Activated CD4-positive, alpha-beta memory T cell treated with anti-CD3 and anti-CD28 coated beads, Interleukin-2, amount 10 ng/mL, durations not matched to agents 7 days and 5 days (primary cell): ENCODE results near the gene ZNF616. TPM values are rescaled to one million over a fixed set of nuclear protein-coding genes. Genes with fewer than 3 reads are reported as not detected.
A peak's percentile ranks its signal among the peaks of the same experiment; 100 is the strongest.

Source experiments
- CTCF ChIA-PET: fragments of 350-600 bp; sonication (Branson Sonifier 250); formaldehyde crosslinking; loops from one replicate; lab custom pipeline; 2021; ENCODE audit warnings: antibody characterized with exemption, inconsistent platforms; lab: Charles Lee
- POLR2A ChIA-PET: fragments of 350-600 bp; sonication (Branson Sonifier 250); formaldehyde crosslinking; loops from one replicate; lab custom pipeline; 2021; ENCODE audit warnings: antibody characterized with exemption; lab: Charles Lee
- DNase-seq: peaks from one replicate; pipeline ENCODE4 v3.0.0-alpha.2; 2020
- H3K27ac Mint-ChIP-seq: one replicate; pipeline ENCODE4 v1.8.0; 2021; ENCODE audit warnings: mild to moderate bottlenecking, mixed read lengths
- H3K27me3 Mint-ChIP-seq: one replicate; pipeline ENCODE4 v1.8.0; 2021; ENCODE audit warnings: mixed read lengths
- H3K36me3 Mint-ChIP-seq: one replicate; pipeline ENCODE4 v1.8.0; 2021; ENCODE audit warnings: low read depth, mixed read lengths
- H3K4me1 Mint-ChIP-seq: one replicate; pipeline ENCODE4 v1.8.0; 2021; ENCODE audit warnings: mixed read lengths
- H3K4me3 Mint-ChIP-seq: one replicate; pipeline ENCODE4 v1.8.0; 2021; ENCODE audit warnings: mild to moderate bottlenecking, mixed read lengths
- H3K9me3 Mint-ChIP-seq: one replicate; pipeline ENCODE4 v1.8.0; 2021; ENCODE audit warnings: mixed read lengths
- total RNA-seq, 2 experiments: library from RNA; stranded (reverse); gene quantifications; one replicate each; pipeline ENCODE4 v1.2.3, GENCODE V29; 2021

Gene ZNF616
- total RNA-seq, 2 experiments from 2014 or later = 7.9 to 8.5 TPM

DNA sequence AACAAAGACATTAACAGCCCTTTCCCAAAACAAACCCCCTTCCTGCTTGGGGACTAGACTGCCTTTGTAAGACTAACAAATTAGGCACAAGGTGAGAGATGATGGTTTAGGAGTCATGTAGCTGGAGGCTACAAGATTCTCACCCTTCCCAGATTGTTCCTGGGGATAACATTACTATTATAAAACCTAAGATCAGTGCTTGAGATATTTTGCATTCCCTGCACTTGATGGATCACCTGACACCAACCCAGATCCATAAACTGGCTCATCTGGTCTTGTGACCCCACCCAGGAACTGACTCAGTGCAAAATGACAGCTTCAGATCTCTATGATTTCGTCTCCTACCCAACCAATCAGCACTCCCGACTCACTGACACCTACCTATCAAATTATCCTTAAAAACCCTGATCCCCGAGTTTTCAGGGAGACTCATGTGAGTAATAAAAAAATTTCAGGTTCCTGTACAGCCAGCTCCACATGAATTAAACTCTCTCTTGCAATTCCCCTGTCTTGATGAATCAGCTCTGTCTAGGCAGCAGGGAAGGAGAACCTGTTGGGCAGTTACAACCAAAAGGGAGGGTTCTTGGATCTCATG lies 2.4 kb upstream of the ZNF616 start:
- CTCF ChIA-PET = no interaction called here
- H3K9me3 Mint-ChIP-seq = peaks cover 36% of the 10 kb centered on the region

GRCh38 chr19:52141203-52141602 lies 1.5 kb upstream of the ZNF616 start:
- peaks cover 35% of the 10 kb centered on the region for H3K9me3 Mint-ChIP-seq

More for the DNA sequence above, 2.4 kb upstream of the ZNF616 start:
- DNase-seq = no peak
- Mint-ChIP-seq H3K27me3 (no peaks in the 10 kb centered on the region), H3K4me1 (peaks cover 21% of the 10 kb centered on the region), H3K4me3 (no peak overlapping the region), H3K36me3 (peaks cover 22% of the 10 kb centered on the region), H3K27ac (no peak overlapping the region)
- POLR2A ChIA-PET = no interaction called here

DNA sequence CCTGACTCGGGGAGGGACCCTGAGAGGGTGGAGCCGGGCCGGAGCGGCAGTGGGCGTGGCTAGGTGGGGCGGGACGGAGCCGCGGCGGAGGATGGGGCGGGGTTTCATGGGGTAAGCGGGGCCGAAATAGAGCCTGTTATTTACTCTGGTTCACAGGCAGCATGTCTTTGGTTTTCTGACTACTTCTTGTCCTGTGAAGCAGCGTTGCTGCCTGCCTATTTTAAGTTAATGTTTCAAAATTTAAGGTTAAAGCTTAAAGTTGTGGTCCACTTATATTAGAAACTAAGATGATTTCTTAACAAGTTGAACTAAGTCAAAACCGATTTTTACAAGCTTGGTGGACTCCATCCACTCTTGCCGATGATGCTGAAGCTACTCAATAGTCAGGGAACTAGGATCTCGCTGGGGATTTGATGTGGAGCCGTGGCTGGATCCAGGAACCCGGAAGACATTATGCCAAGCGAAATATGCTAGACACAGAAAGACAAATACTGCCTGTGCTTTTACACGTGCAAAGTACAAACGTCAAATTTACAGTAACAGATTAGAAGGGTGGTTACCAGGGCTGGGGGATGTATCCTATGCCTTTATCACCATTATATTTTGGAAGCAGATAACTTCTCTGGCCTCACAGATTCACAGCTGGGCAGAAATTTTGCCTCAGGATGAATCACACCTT lies 433 bp upstream of the ZNF616 start:
- Mint-ChIP-seq H3K27ac (peak overlapping the region; percentile 83), H3K4me3 (peak overlapping the region; percentile 88), H3K9me3 (peaks cover 37% of the 10 kb centered on the region), H3K36me3 (peaks cover 37% of the 10 kb centered on the region), H3K4me1 (peaks cover 21% of the 10 kb centered on the region), H3K27me3 (no peaks in the 10 kb centered on the region)
- DNase-seq = no peak
- CTCF ChIA-PET = interaction anchor here (1.2 to 2.0 kb wide), 2 partner anchors 49 to 97 kb away, joined by 7 to 8 read pairs; partner anchors contain the start of gene PPP2R1A
- POLR2A ChIA-PET = interaction anchor here (1.0 to 2.5 kb wide), 4 partner anchors 31 to 92 kb away, joined by 3 to 6 read pairs (median 5); partner anchors contain the start of genes PPP2R1A, ZNF432 and ZNF836

More at GRCh38 chr19:52141203-52141602, 1.5 kb upstream of the ZNF616 start:
- H3K4me3 Mint-ChIP-seq = no peak overlapping the region
- H3K27ac Mint-ChIP-seq = no peak overlapping the region
- H3K27me3 Mint-ChIP-seq = no peaks in the 10 kb centered on the region
- peaks cover 29% of the 10 kb centered on the region for H3K36me3 Mint-ChIP-seq
- H3K4me1 Mint-ChIP-seq = peaks cover 21% of the 10 kb centered on the region
- ChIA-PET CTCF (interaction anchor here (1.2 to 2.0 kb wide), 2 partner anchors 48 to 96 kb away, joined by 7 to 8 read pairs; partner anchors contain the start of gene PPP2R1A), POLR2A (interaction anchor here (1.3 kb wide), 1 partner anchor 36 kb away, joined by 3 read pairs; no protein-coding TSS in a partner anchor)
- DNase-seq = no peak

DNA sequence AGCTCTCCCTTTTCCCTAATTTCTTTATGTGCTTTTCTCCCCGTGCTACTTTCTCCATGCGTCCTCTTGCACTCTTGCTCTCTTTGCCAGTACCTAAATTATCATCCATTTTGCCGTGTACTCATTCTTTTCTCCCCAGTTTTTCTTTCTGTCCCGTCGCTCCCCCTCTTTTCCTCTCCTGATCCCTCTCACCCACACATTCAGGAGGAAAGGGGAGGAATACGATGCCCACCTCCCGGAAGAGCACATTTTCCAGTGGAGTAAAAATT lies 821 bp downstream of the ZNF616 start:
- Mint-ChIP-seq H3K9me3 (peaks cover 42% of the 10 kb centered on the region), H3K4me1 (peaks cover 21% of the 10 kb centered on the region), H3K27me3 (no peaks in the 10 kb centered on the region), H3K4me3 (peak overlapping the region; percentile 88), H3K36me3 (peaks cover 47% of the 10 kb centered on the region), H3K27ac (peak overlapping the region; percentile 83)
- no peak for DNase-seq
- POLR2A ChIA-PET = interaction anchor here (0.6 to 2.5 kb wide), 5 partner anchors 69 to 101 kb away, joined by 3 to 6 read pairs (median 3); partner anchors contain the start of gene ZNF432
- CTCF ChIA-PET = interaction anchor here (1.5 to 1.9 kb wide), 2 partner anchors 60 to 98 kb away, joined by 4 to 9 read pairs; no protein-coding TSS in a partner anchor

GRCh38 chr19:52138278-52138982 lies 1.3 kb downstream of the ZNF616 start:
- H3K36me3 Mint-ChIP-seq = peaks cover 52% of the 10 kb centered on the region

GRCh38 chr19:52120286-52120685 lies 19.5 kb downstream of the ZNF616 start:
- Mint-ChIP-seq H3K36me3 (peaks cover 89% of the 10 kb centered on the region), H3K27ac (no peak overlapping the region), H3K4me3 (no peak overlapping the region), H3K4me1 (no peaks in the 10 kb centered on the region), H3K27me3 (no peaks in the 10 kb centered on the region), H3K9me3 (peaks cover 71% of the 10 kb centered on the region)
- ChIA-PET POLR2A (no interaction called here), CTCF (no interaction called here)
- DNase-seq = no peak

More at GRCh38 chr19:52138278-52138982, 1.3 kb downstream of the ZNF616 start:
- peaks cover 45% of the 10 kb centered on the region for H3K9me3 Mint-ChIP-seq
- DNase-seq = no peak
- H3K27me3 Mint-ChIP-seq = no peaks in the 10 kb centered on the region
- CTCF ChIA-PET = interaction anchor here (1.0 to 1.9 kb wide), 4 partner anchors 26 to 99 kb away, joined by 3 to 9 read pairs (median 4); no protein-coding TSS in a partner anchor
- H3K4me1 Mint-ChIP-seq = peaks cover 21% of the 10 kb centered on the region
- H3K4me3 Mint-ChIP-seq = peak overlapping the region; percentile 88
- peak overlapping the region; percentile 83 for H3K27ac Mint-ChIP-seq
- POLR2A ChIA-PET = interaction anchor here (0.6 to 2.5 kb wide), 5 partner anchors 69 to 102 kb away, joined by 3 to 6 read pairs (median 3); partner anchors contain the start of gene ZNF432

DNA sequence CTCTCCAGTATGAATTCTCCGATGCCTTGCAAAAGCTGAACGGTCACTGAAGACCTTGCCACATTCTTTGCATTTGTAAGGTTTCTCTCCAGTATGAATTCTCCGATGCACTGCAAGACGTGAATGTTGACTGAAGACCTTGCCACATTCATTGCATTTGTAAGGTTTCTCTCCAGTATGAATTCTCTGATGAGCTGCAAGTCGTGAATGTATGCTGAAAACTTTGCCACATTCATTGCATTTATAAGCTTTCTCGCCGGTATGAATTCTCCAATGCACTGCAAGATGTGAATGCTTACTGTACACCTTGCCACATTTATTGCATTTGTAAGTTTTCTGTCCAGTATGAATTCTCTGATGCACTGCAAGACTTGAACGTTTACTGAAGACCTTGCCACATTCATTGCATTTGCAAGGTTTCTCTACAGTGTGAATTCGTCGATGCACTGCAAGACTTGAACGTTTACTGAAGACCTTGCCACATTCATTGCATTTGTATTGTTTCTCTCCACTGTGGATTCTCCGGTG lies 24.1 kb downstream of the ZNF616 start:
- Mint-ChIP-seq H3K36me3 (peaks cover 73% of the 10 kb centered on the region), H3K27ac (no peak overlapping the region), H3K4me1 (no peaks in the 10 kb centered on the region), H3K4me3 (no peak overlapping the region), H3K27me3 (no peaks in the 10 kb centered on the region), H3K9me3 (peaks cover 84% of the 10 kb centered on the region)
- no peak for DNase-seq
- POLR2A ChIA-PET = no interaction called here
- CTCF ChIA-PET = no interaction called here

DNA sequence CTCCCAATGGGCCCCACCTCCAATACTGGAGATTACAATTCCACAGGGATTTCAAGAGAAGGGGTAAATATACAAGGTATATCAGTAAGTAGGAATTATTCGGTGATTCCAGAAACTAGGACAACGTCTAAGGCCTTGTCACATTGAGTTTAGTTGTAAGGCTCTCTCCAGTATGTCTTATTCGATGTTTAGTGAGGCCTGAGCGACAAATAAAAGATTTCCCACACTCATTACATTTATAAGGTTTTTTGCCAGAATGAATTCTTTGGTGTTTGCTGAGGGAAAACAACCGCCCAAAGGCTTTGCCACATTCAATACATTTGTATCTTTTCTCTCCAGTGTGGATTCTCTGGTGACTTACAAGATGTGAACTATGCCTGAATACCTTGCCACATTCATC lies 25.0 kb downstream of the ZNF616 start:
- Mint-ChIP-seq H3K9me3 (peaks cover 81% of the 10 kb centered on the region), H3K36me3 (peaks cover 67% of the 10 kb centered on the region), H3K27ac (no peak overlapping the region), H3K4me1 (no peaks in the 10 kb centered on the region), H3K27me3 (no peaks in the 10 kb centered on the region), H3K4me3 (no peak overlapping the region)
- CTCF ChIA-PET = no interaction called here
- POLR2A ChIA-PET = no interaction called here
- no peak for DNase-seq

DNA sequence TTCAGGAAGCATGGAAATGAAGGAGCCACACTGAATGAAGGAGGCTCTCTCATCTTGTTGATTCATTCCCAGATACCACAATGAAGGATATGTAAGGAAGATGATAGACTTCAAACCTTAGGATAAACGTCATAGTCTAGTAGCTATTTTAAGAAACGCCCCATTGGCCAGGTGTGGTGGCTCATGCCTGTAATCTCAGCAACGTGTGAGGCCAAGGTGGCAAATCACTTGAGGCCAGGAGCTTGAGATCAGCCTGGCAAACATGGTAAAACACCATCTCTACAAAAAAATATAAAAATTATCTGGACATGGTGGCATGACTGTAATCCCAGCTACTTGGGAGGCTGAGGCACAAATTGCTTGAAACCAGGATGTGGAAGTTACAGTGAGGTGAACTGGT lies 27.1 kb downstream of the ZNF616 start:
- H3K27me3 Mint-ChIP-seq = no peaks in the 10 kb centered on the region
- no peaks in the 10 kb centered on the region for H3K4me1 Mint-ChIP-seq
- DNase-seq = no peak
- H3K4me3 Mint-ChIP-seq = no peak overlapping the region
- H3K36me3 Mint-ChIP-seq = peaks cover 46% of the 10 kb centered on the region
- no peak overlapping the region for H3K27ac Mint-ChIP-seq
- ChIA-PET POLR2A (no interaction called here), CTCF (no interaction called here)
- H3K9me3 Mint-ChIP-seq = peaks cover 74% of the 10 kb centered on the region

DNA sequence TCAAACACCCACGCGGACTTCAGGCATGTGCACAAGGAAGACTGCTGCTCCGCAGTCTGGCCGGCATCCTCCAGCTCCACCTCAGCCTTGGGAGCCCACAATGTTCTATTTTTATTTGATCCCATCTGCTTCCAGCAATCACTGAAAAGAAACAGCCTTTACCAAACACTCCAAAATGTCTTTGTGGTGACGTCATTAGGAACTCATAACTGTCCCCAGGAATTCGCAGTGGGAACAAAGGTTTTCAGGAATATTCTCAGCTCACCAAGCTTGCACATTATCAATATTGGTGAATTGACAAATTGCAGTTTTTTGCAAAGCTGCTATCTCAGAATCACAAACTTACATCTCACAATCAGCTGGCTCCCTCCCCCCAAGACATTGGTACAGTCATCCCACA lies 29.0 kb downstream of the ZNF616 start:
- Mint-ChIP-seq H3K27ac (no peak overlapping the region), H3K4me1 (no peaks in the 10 kb centered on the region), H3K36me3 (peaks cover 35% of the 10 kb centered on the region), H3K9me3 (peaks cover 74% of the 10 kb centered on the region), H3K27me3 (no peaks in the 10 kb centered on the region), H3K4me3 (no peak overlapping the region)
- no peak for DNase-seq
- POLR2A ChIA-PET = no interaction called here
- CTCF ChIA-PET = no interaction called here

DNA sequence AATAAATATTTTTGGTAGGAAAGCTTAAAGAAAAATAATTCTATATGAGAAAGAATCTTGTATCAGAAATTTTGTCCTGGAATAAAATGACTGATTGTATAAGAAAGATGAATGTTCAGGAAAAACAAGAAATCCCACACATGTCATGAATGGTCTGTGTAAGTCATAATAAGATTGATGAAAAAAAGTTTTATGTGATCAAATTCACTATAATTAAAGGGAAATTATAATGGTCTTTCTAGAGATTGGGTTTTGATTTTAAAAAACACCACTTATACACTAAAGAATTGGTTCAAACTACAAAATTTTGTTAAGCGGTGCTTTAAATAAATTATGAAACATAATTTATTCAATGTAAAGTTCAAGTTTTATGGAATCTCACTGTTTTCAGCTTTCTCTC lies 37.0 kb downstream of the ZNF616 start:
- DNase-seq = no peak
- H3K4me3 Mint-ChIP-seq = no peak overlapping the region
- CTCF ChIA-PET = no interaction called here
- POLR2A ChIA-PET = no interaction called here
- no peak overlapping the region for H3K27ac Mint-ChIP-seq
- peaks cover 6% of the 10 kb centered on the region for H3K36me3 Mint-ChIP-seq
- no peaks in the 10 kb centered on the region for H3K27me3 Mint-ChIP-seq
- no peaks in the 10 kb centered on the region for H3K4me1 Mint-ChIP-seq
- H3K9me3 Mint-ChIP-seq = peaks cover 33% of the 10 kb centered on the region

DNA sequence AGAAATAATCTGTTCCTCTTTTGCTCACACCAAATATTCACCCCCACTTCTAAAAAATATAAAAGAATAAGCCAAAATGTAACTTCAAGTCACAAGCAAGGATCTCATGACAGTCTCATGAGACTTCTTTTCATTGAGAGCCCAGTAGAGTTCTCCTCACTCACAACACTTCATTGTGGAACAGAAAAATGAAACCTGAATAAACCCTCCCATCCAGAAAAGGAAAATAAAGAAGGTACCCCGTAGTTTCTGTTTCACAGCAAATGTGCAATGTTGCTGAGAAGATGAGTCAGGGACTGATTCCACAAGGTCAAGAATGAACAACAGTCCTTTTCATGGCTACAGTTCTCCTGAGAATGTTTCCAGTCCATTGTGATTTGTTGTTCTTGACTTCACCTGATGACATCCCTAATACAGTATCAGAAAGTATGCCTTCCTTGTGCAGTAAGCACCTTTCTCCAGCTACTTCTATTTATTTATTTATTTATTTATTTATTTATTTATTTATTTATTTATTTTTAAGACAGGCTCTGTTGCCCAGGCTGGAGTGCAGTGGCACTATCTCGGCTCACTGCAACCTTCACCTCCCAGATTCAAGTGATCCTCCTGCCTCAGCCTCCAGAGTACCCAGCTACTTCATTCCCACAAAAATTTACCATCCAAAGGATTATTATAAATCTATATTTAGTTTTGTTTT lies 37.7 kb downstream of the ZNF616 start:
- CTCF ChIA-PET = no interaction called here
- H3K4me3 Mint-ChIP-seq = no peak overlapping the region
- peaks cover 26% of the 10 kb centered on the region for H3K9me3 Mint-ChIP-seq
- H3K27ac Mint-ChIP-seq = no peak overlapping the region
- no peaks in the 10 kb centered on the region for H3K4me1 Mint-ChIP-seq
- POLR2A ChIA-PET = no interaction called here
- no peaks in the 10 kb centered on the region for H3K27me3 Mint-ChIP-seq
- no peak for DNase-seq
- peaks cover 8% of the 10 kb centered on the region for H3K36me3 Mint-ChIP-seq
